ENCODE measurements around the gene FARS2. TPM values are rescaled to one million over a fixed set of nuclear protein-coding genes. Genes with fewer than 3 reads are reported as not detected.

FARS2 gene
- total RNA-seq, 5 donors from 2014 or later (not counting 1 experiment from before 2014, with no cell fraction given), result 17.9 to 24.2 (median 20.3) TPM

GRCh38 chr6:5726976-5727718 lies 465.8 kb downstream of the FARS2 start:
- H3K9me3 Mint-ChIP-seq, result no peaks in the 10 kb centered on the region
- CTCF ChIA-PET, result no interaction called here
- no peaks in the 10 kb centered on the region for H3K36me3 ChIP-seq (ENCODE audit: control insufficient read depth in 2 of 2, extremely low read depth in 1 of 2, insufficient read depth in 1 of 2, low read length in 1 of 2)
- no peaks in the 10 kb centered on the region for H3K27me3 Mint-ChIP-seq
- H3K36me3 Mint-ChIP-seq, result peaks cover 3% of the 10 kb centered on the region
- DNase-seq, result no peak
- H3K27ac ChIP-seq (ENCODE audit: low read length), result no peak overlapping the region
- 93% methylated on average over 13 of the region's 17 CpGs for WGBS (ENCODE audit: insufficient coverage)
- no peaks in the 10 kb centered on the region for H3K9me3 ChIP-seq
- ATAC-seq (replicated peaks in 1 of 4), result no peak
- H3K27me3 ChIP-seq (replicated peaks in 1 of 2; ENCODE audit: control insufficient read depth in 2 of 2, extremely low read depth in 1 of 2, insufficient read depth in 2 of 2, low read length in 1 of 2), result no peaks in the 10 kb centered on the region
- H3K27ac Mint-ChIP-seq, result no peak overlapping the region
- no peak overlapping the region for H3K4me3 ChIP-seq (ENCODE audit: control insufficient read depth in 1 of 2, extremely low read depth in 1 of 2, low read length in 1 of 2)
- peaks cover 20 to 67% (median 29%) of the 10 kb centered on the region in 3 donors for H3K4me1 Mint-ChIP-seq
- H3K4me3 Mint-ChIP-seq, result no peak overlapping the region
- H3K4me1 ChIP-seq (ENCODE audit: control insufficient read depth in 1 of 2, extremely low read depth in 1 of 2, insufficient read depth in 2 of 2, low read length in 2 of 2), result peaks cover 0 to 4% of the 10 kb centered on the region in 2 experiments
- POLR2A ChIA-PET, result no interaction called here

DNA sequence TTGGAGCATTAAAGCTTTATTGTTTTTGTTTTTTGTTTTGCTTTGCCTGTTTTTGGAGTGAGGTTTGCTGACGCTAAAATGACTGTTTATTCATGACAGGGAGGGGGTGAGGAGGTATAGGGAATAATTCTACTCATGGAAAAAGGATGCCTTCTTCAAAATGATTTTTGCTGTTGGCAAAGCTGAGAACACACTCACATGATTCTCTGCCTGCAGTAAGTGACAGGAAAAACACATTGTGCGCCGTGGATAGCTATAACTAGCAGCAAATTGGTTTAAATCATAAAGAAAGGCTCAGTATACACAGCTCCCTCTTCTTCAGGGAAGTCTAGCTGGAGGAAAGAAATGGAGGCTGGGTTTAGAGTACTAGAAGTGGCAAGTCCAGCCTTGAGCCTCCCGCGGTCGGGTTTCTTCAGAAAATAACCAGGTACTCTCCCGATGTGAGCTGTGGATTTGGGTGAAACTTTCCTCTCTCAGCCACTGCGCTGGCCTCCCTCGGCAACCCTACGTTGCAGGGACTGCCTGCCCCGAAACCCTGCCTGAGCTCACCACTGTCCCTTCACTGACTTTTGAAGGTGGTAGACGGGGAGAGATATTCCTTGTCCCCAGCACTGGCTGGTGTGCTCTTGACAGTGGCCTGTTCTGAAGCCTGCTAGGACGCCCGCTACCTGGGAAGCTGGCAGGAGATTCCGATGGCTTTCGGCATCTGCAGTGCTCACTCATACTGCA lies 467.2 kb downstream of the FARS2 start:
- no peaks in the 10 kb centered on the region for H3K9me3 Mint-ChIP-seq
- H3K27ac Mint-ChIP-seq, result peak overlapping the region in 1 of 2 donors; percentile 16
- DNase-seq, result no peak
- WGBS (ENCODE audit: insufficient coverage), result 97% methylated on average over 10 of the region's 16 CpGs
- ChIA-PET CTCF (no interaction called here), POLR2A (interaction anchor here in 1 of 2 donors (0.6 kb wide), 1 partner anchor 24 kb away, joined by 3 read pairs; no protein-coding TSS in a partner anchor)
- H3K4me1 ChIP-seq (ENCODE audit: control insufficient read depth in 1 of 2, extremely low read depth in 1 of 2, insufficient read depth in 2 of 2, low read length in 2 of 2), result peaks cover 0 to 4% of the 10 kb centered on the region in 2 experiments
- H3K36me3 Mint-ChIP-seq, result peaks cover 15% of the 10 kb centered on the region
- no peaks in the 10 kb centered on the region for H3K36me3 ChIP-seq (ENCODE audit: control insufficient read depth in 2 of 2, extremely low read depth in 1 of 2, insufficient read depth in 1 of 2, low read length in 1 of 2)
- no peak overlapping the region for H3K4me3 Mint-ChIP-seq
- H3K27me3 ChIP-seq (replicated peaks in 1 of 2; ENCODE audit: control insufficient read depth in 2 of 2, extremely low read depth in 1 of 2, insufficient read depth in 2 of 2, low read length in 1 of 2), result no peaks in the 10 kb centered on the region
- ATAC-seq (replicated peaks in 1 of 4), result no peak
- H3K9me3 ChIP-seq, result no peaks in the 10 kb centered on the region
- no peaks in the 10 kb centered on the region for H3K27me3 Mint-ChIP-seq
- H3K4me3 ChIP-seq (ENCODE audit: control insufficient read depth in 1 of 2, extremely low read depth in 1 of 2, low read length in 1 of 2), result no peak overlapping the region
- H3K27ac ChIP-seq (ENCODE audit: low read length), result no peak overlapping the region
- peaks cover 8 to 58% (median 18%) of the 10 kb centered on the region in 3 donors for H3K4me1 Mint-ChIP-seq

- no peak overlapping the region for H3K4me3 Mint-ChIP-seq
Measured at GRCh38 chr6:5729080-5729434, 467.7 kb downstream of the FARS2 start.

GRCh38 chr6:5729813-5730517 lies 468.7 kb downstream of the FARS2 start:
- Histone ChIP-seq H3K36me3 (ENCODE audit: control insufficient read depth in 2 of 2, extremely low read depth in 1 of 2, insufficient read depth in 1 of 2, low read length in 1 of 2) (no peaks in the 10 kb centered on the region), H3K9me3 (no peaks in the 10 kb centered on the region), H3K4me3 (ENCODE audit: control insufficient read depth in 1 of 2, extremely low read depth in 1 of 2, low read length in 1 of 2) (no peak overlapping the region), H3K27ac (ENCODE audit: low read length) (no peak overlapping the region), H3K27me3 (replicated peaks in 1 of 2; ENCODE audit: control insufficient read depth in 2 of 2, extremely low read depth in 1 of 2, insufficient read depth in 2 of 2, low read length in 1 of 2) (no peaks in the 10 kb centered on the region), H3K4me1 (ENCODE audit: control insufficient read depth in 1 of 2, extremely low read depth in 1 of 2, insufficient read depth in 2 of 2, low read length in 2 of 2) (no peaks in the 10 kb centered on the region)
- ChIA-PET CTCF (interaction anchor here in 1 of 2 donors (0.6 kb wide), 1 partner anchor 1131 kb away, joined by 4 read pairs; no protein-coding TSS in a partner anchor), POLR2A (no interaction called here)
- Mint-ChIP-seq H3K4me3 (no peak overlapping the region), H3K4me1 (peaks cover 4 to 46% (median 7%) of the 10 kb centered on the region in 3 donors), H3K27ac (no peak overlapping the region), H3K36me3 (peaks cover 18% of the 10 kb centered on the region), H3K9me3 (no peaks in the 10 kb centered on the region), H3K27me3 (no peaks in the 10 kb centered on the region)
- ATAC-seq (replicated peaks in 1 of 4) (no peak), DNase-seq (no peak)
- 100% methylated on average over 3 of the region's 4 CpGs for WGBS (ENCODE audit: insufficient coverage)

More at GRCh38 chr6:5729080-5729434, 467.7 kb downstream of the FARS2 start:
- no peaks in the 10 kb centered on the region for H3K27me3 Mint-ChIP-seq
- no peak overlapping the region for H3K27ac ChIP-seq (ENCODE audit: low read length)
- DNase-seq (no peak), ATAC-seq (replicated peaks in 1 of 4) (no peak)
- no peaks in the 10 kb centered on the region for H3K9me3 Mint-ChIP-seq
- H3K27ac Mint-ChIP-seq, result no peak overlapping the region
- ChIA-PET POLR2A (no interaction called here), CTCF (no interaction called here)
- no peaks in the 10 kb centered on the region for H3K9me3 ChIP-seq
- no peak overlapping the region for H3K4me3 ChIP-seq (ENCODE audit: control insufficient read depth in 1 of 2, extremely low read depth in 1 of 2, low read length in 1 of 2)
- peaks cover 0 to 2% of the 10 kb centered on the region in 2 experiments for H3K4me1 ChIP-seq (ENCODE audit: control insufficient read depth in 1 of 2, extremely low read depth in 1 of 2, insufficient read depth in 2 of 2, low read length in 2 of 2)
- peaks cover 4 to 52% (median 13%) of the 10 kb centered on the region in 3 donors for H3K4me1 Mint-ChIP-seq
- WGBS (ENCODE audit: insufficient coverage), result 90% methylated on average over 7 of the region's 8 CpGs
- H3K36me3 Mint-ChIP-seq, result peaks cover 16% of the 10 kb centered on the region
- no peaks in the 10 kb centered on the region for H3K27me3 ChIP-seq (replicated peaks in 1 of 2; ENCODE audit: control insufficient read depth in 2 of 2, extremely low read depth in 1 of 2, insufficient read depth in 2 of 2, low read length in 1 of 2)
- no peaks in the 10 kb centered on the region for H3K36me3 ChIP-seq (ENCODE audit: control insufficient read depth in 2 of 2, extremely low read depth in 1 of 2, insufficient read depth in 1 of 2, low read length in 1 of 2)

- H3K36me3 ChIP-seq (ENCODE audit: control insufficient read depth in 2 of 2, extremely low read depth in 1 of 2, insufficient read depth in 1 of 2, low read length in 1 of 2), result no peaks in the 10 kb centered on the region
- POLR2A ChIA-PET, result no interaction called here
- no peaks in the 10 kb centered on the region for H3K4me1 ChIP-seq (ENCODE audit: control insufficient read depth in 1 of 2, extremely low read depth in 1 of 2, insufficient read depth in 2 of 2, low read length in 2 of 2)
- Mint-ChIP-seq H3K36me3 (peaks cover 18% of the 10 kb centered on the region), H3K27ac (no peak overlapping the region), H3K4me1 (peaks cover 4 to 43% (median 4%) of the 10 kb centered on the region in 3 donors), H3K4me3 (no peak overlapping the region), H3K27me3 (no peaks in the 10 kb centered on the region), H3K9me3 (no peaks in the 10 kb centered on the region)
- no peak overlapping the region for H3K27ac ChIP-seq (ENCODE audit: low read length)
- H3K4me3 ChIP-seq (ENCODE audit: control insufficient read depth in 1 of 2, extremely low read depth in 1 of 2, low read length in 1 of 2), result no peak overlapping the region
- no peak for ATAC-seq (replicated peaks in 1 of 4)
- H3K27me3 ChIP-seq (replicated peaks in 1 of 2; ENCODE audit: control insufficient read depth in 2 of 2, extremely low read depth in 1 of 2, insufficient read depth in 2 of 2, low read length in 1 of 2), result no peaks in the 10 kb centered on the region
- 97% methylated on average over 6 of the region's 8 CpGs for WGBS (ENCODE audit: insufficient coverage)
- CTCF ChIA-PET, result no interaction called here
- DNase-seq, result no peak
- no peaks in the 10 kb centered on the region for H3K9me3 ChIP-seq
Measured at GRCh38 chr6:5730585-5731263, 469.4 kb downstream of the FARS2 start.

DNA sequence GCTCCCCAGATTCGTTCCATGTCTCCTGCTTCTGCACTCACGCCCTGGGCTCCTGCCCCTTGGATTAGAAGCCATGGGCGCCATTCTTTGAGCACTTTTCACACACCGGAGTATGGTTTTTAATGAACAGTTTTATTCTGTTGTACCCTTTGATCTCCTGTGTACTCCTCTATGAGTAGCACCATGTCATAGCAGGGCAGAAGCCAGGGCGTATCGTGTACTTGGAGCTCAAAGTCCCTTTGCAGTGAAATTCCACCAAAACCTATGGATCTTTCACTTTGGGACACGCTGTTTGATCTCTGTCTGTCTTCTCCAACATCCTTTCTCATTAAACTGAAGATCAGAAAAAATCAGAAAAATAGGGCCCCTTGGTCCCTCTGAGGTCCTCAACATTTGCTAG lies 470.1 kb downstream of the FARS2 start:
- no peaks in the 10 kb centered on the region for H3K9me3 ChIP-seq
- ATAC-seq (replicated peaks in 1 of 4), result no peak
- peaks cover 18% of the 10 kb centered on the region for H3K36me3 Mint-ChIP-seq
- no peaks in the 10 kb centered on the region for H3K27me3 ChIP-seq (replicated peaks in 1 of 2; ENCODE audit: control insufficient read depth in 2 of 2, extremely low read depth in 1 of 2, insufficient read depth in 2 of 2, low read length in 1 of 2)
- no peak overlapping the region for H3K27ac ChIP-seq (ENCODE audit: low read length)
- ChIA-PET POLR2A (no interaction called here), CTCF (no interaction called here)
- no peak overlapping the region for H3K4me3 ChIP-seq (ENCODE audit: control insufficient read depth in 1 of 2, extremely low read depth in 1 of 2, low read length in 1 of 2)
- peaks cover 4 to 43% (median 4%) of the 10 kb centered on the region in 3 donors for H3K4me1 Mint-ChIP-seq
- H3K27ac Mint-ChIP-seq, result no peak overlapping the region
- no peak overlapping the region for H3K4me3 Mint-ChIP-seq
- no peaks in the 10 kb centered on the region for H3K4me1 ChIP-seq (ENCODE audit: control insufficient read depth in 1 of 2, extremely low read depth in 1 of 2, insufficient read depth in 2 of 2, low read length in 2 of 2)
- no peak for DNase-seq
- H3K27me3 Mint-ChIP-seq, result no peaks in the 10 kb centered on the region
- no peaks in the 10 kb centered on the region for H3K36me3 ChIP-seq (ENCODE audit: control insufficient read depth in 2 of 2, extremely low read depth in 1 of 2, insufficient read depth in 1 of 2, low read length in 1 of 2)
- WGBS (ENCODE audit: insufficient coverage), result 93% methylated on average over 3 of the region's 7 CpGs
- no peaks in the 10 kb centered on the region for H3K9me3 Mint-ChIP-seq
